RWPE2 (cell line): ENCODE data around the gene LRRC27.
A peak's percentile ranks its signal among the peaks of the same experiment; 100 is the strongest.

Experiments
- ATAC-seq: fragments of 200-7000 bp; cut with Tn5 transposase; 3 replicates; pipeline ENCODE4 v1.9.1; 2021; ENCODE audit warnings: low read depth
- DNase-seq: peaks from one replicate; pipeline ENCODE4 v3.0.0-alpha.2; 2020; ENCODE audit warnings: low spot score
- H3K27ac ChIP-seq: fragments of 450-650 bp; 2 replicates; pipeline ENCODE4 v1.5.1; 2017; ENCODE audit warnings: mild to moderate bottlenecking; ENCODE audit not compliant: poor library complexity, severe bottlenecking
- H3K27me3 ChIP-seq: fragments of 250-450 bp; sonication (Bioruptor Pico); 2 replicates; pipeline ENCODE4 v1.5.1; 2021; ENCODE audit warnings: mild to moderate bottlenecking, moderate library complexity; ENCODE audit not compliant: insufficient read depth, poor library complexity, severe bottlenecking
- H3K36me3 ChIP-seq: fragments of 250-450 bp; sonication (Bioruptor Pico); 2 replicates; pipeline ENCODE4 v1.5.1; 2020; ENCODE audit warnings: low read depth, mild to moderate bottlenecking, moderate library complexity
- H3K4me1 ChIP-seq: fragments of 250-450 bp; sonication (Bioruptor Pico); 2 replicates; pipeline ENCODE4 v1.5.1; 2021; ENCODE audit warnings: mild to moderate bottlenecking, moderate library complexity; ENCODE audit not compliant: insufficient read depth, poor library complexity, severe bottlenecking
- H3K4me3 ChIP-seq: fragments of 250-450 bp; sonication (Bioruptor Pico); 2 replicates; pipeline ENCODE4 v1.5.1; 2021; ENCODE audit warnings: mild to moderate bottlenecking, moderate library complexity; ENCODE audit not compliant: severe bottlenecking
- H3K9me3 ChIP-seq: fragments of 250-450 bp; sonication (Bioruptor Pico); 2 replicates; pipeline ENCODE4 v1.5.1; 2021; ENCODE audit warnings: mild to moderate bottlenecking, moderate library complexity; ENCODE audit not compliant: severe bottlenecking
- TF ChIP-seq, protein P1 (sequence below): fragments of 450-650 bp; IDR thresholded peaks from one replicate; pipeline ENCODE4 v1.5.1; 2017; ENCODE audit warnings: mild to moderate bottlenecking, moderate library complexity; ENCODE audit not compliant: poor library complexity, severe bottlenecking

Gene LRRC27

DNA sequence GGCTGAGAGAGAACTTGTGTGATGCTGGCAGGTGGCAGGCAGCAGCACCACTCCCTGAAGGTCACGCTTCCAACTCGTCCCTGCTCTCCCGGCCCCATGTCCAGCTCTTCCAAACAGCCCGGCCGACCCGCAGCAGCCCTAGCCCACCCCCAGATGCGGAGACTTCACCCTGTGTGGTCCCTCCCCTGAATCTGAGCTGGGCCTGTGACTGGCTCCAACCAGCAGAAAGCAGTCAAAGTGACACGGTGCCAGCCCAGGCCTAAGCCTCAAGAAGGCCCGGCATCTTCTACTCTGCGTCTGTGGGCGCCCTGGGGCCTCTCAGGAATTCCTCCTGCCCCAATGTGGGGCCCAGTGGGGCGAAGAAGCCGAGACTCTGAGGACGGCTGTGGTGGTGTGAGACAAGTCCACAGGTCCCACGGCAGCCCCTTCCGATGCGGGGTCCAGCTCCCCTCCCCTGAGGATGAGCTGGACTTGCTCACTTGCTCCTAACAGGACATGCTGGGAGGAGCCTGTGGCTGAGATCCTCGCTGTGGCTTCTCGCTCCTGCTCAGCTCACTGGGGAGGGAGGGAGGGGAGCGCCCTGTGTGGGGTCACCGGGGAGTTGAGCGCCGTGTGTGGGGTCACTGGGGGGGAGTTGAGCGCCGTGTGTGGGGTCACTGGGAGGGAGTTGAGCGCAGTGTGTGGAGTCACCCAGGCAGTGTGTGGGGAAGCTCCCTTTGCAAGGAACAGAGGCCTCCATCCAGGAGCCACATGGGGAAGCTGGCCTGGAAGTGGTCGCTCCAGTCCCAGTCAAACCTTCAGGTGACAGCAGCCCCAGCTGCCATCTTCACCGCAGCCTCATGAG, 33.7 kb upstream of the LRRC27 start:
- no peaks in the 10 kb centered on the region for H3K27me3 ChIP-seq
- H3K4me3 ChIP-seq, result no peak overlapping the region

DNA sequence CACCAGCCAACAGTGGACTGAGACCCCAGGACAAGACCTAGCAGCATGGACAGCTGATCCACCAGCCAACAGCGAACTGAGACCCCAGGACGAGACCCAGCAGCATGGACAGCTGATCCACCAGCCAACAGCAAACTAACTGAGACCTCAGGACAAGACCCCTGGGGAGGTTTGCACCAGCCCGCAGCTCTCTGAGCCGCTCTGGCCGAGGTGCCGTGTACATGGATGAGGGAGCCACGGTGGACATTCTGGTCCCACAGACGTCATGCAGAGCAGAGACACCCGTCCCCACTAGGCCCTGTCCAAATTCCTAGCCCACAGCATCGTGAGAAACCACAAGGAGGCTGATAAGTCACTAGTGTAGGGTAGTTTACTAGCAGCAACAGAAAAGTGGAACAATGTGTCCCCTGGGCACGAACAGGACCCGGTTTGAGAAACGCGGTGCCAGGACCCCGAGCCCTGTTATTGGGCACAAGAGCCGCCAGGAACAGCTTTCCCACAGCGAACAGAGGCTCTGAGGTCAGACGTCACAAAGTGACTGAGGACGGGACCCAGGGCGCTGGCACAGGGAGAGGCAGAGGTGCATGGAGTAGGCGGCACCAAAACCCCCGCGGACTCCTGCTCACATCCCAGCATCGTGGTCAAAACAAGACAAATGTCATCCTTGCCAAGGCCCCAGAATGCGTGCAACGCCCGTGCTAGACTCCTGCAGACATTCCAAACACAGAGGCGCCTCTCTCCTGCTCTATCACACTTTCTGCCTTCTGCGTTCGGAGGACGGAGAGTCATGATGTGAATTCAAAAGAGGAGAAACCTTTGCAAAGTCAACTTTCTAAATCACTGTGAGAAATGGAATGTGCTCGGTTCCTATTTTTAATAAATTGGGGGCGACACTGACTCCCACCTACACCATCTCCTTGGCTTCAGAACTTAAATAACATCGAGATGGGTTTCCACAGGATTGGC, 32.3 kb upstream of the LRRC27 start:
- H3K9me3 ChIP-seq, result no peaks in the 10 kb centered on the region
- no peaks in the 10 kb centered on the region for H3K36me3 ChIP-seq
- H3K4me3 ChIP-seq, result no peak overlapping the region
- no peaks in the 10 kb centered on the region for H3K4me1 ChIP-seq
- ATAC-seq (no peak), DNase-seq (no peak)
- H3K27me3 ChIP-seq, result no peaks in the 10 kb centered on the region
- H3K27ac ChIP-seq, result no peak overlapping the region
- TF ChIP-seq, protein P1, sequence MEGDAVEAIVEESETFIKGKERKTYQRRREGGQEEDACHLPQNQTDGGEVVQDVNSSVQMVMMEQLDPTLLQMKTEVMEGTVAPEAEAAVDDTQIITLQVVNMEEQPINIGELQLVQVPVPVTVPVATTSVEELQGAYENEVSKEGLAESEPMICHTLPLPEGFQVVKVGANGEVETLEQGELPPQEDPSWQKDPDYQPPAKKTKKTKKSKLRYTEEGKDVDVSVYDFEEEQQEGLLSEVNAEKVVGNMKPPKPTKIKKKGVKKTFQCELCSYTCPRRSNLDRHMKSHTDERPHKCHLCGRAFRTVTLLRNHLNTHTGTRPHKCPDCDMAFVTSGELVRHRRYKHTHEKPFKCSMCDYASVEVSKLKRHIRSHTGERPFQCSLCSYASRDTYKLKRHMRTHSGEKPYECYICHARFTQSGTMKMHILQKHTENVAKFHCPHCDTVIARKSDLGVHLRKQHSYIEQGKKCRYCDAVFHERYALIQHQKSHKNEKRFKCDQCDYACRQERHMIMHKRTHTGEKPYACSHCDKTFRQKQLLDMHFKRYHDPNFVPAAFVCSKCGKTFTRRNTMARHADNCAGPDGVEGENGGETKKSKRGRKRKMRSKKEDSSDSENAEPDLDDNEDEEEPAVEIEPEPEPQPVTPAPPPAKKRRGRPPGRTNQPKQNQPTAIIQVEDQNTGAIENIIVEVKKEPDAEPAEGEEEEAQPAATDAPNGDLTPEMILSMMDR, result no peak

More for the DNA sequence above, 33.7 kb upstream of the LRRC27 start:
- TF ChIP-seq, protein P1, result no peak
- Histone ChIP-seq H3K4me1 (no peaks in the 10 kb centered on the region), H3K9me3 (no peaks in the 10 kb centered on the region), H3K36me3 (no peaks in the 10 kb centered on the region), H3K27ac (no peak overlapping the region)
- DNase-seq (peak; percentile 50), ATAC-seq (no peak)

DNA sequence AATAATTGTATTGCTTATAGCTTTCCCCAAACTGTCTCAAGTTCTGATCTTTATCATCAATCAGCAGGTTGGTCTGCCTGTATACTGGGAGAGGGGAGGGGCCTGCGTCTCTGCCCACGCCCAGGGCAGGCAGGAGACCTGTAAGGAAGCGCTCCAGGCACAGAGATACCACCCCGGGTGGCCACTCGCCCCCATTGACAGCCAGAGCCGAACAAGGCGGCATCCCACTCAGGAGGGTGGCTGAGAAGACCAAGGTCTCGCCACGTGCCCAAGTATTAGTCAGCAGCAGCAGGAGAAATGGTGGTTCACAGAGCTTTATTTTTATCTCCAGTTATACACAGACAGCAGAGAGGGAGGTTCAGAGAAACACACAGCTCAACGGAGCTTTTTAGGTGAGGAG, 31.4 kb upstream of the LRRC27 start:
- Histone ChIP-seq H3K36me3 (no peaks in the 10 kb centered on the region), H3K4me1 (no peaks in the 10 kb centered on the region), H3K4me3 (no peak overlapping the region), H3K27ac (no peak overlapping the region), H3K9me3 (no peaks in the 10 kb centered on the region), H3K27me3 (no peaks in the 10 kb centered on the region)
- TF ChIP-seq, protein P1, result no peak
- ATAC-seq (no peak), DNase-seq (no peak)

DNA sequence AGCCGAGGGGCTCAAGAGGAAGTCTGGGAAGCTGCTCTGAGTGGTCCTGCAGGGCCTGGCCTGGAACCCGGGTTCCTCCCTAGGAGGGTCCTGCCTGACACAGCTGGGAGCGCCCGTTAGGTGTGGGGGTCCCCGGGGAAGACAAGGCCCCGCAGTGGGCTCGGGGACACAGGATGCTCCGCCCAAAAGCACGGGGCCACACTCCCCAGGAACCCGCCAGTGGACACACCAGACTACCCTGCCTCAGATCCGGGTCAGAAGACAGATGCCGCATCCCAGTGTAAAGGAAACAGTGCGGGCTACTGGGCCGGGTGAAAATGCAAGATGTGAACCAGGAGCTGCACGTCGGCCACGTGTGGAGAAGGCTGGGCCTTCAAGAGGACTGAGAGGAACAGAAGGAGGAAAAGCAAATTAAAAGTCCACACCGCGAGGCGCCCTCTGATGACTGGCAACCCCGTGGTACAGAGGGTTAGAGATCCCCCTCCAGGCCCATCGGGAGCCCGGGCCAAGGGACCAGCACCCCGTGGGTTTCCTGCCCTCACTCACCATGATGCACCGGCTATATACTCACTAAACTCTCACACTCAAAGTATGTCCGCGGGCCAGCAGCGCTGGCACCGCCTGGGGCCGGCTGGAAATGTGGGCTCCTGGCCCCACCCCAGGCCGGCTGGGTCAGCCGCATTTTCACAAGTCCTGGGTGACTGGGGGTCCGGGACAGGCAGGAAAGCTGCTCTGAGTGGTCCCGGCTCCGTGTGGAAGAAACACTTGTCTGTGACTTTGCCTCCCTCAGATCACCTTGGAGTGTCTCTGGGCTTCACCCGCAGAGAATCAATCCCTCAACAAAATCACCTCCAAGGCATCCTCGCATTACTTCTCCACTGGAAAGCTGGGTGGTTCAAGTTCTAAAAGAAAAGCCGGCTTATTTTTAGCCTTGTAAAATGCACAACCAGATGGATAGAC, 30.3 kb upstream of the LRRC27 start:
- Histone ChIP-seq H3K4me1 (no peaks in the 10 kb centered on the region), H3K27me3 (peaks cover 7% of the 10 kb centered on the region), H3K36me3 (no peaks in the 10 kb centered on the region), H3K9me3 (no peaks in the 10 kb centered on the region), H3K4me3 (no peak overlapping the region), H3K27ac (no peak overlapping the region)
- DNase-seq (no peak), ATAC-seq (no peak)
- TF ChIP-seq, protein P1, result no peak
